ENCODE measurements around the gene PERP.

The PERP gene

GRCh38 chr6:138110229-138110628 is 3.0 kb upstream of the PERP start (continued):
- no peak for TF ChIP-seq MYNN (tag by site-specific recombination; IDR thresholded peaks at IDR 0.05; ENCODE audit: borderline replicate concordance)

- peaks cover 11% of the 10 kb centered on the region for H3K4me1 ChIP-seq (ENCODE audit: control insufficient read depth, insufficient read depth, low read length)
- ChIA-PET POLR2A (interaction anchor here (0.6 to 5.0 kb wide), 2 partner anchors 26 to 103 kb away, joined by 3 to 36 read pairs; no protein-coding TSS in a partner anchor), CTCF (interaction anchor here (0.5 to 3.1 kb wide), 30 partner anchors 8 to 1871 kb away, joined by 3 to 188 read pairs (median 3); partner anchors contain the start of gene NHSL1)
- H3K4me3 ChIP-seq (ENCODE audit: low read depth, low read length), result no peak overlapping the region
- no peak overlapping the region for H3K27ac ChIP-seq (ENCODE audit: extremely low read depth, low read depth, low read length)
- H3K36me3 ChIP-seq (ENCODE audit: control insufficient read depth in 2 of 2, insufficient read depth in 1 of 2, low read length in 2 of 2), result no peaks in the 10 kb centered on the region
- no peaks in the 10 kb centered on the region for H3K9me3 ChIP-seq (ENCODE audit: control insufficient read depth, insufficient read depth, low read depth, low read length)
- TF ChIP-seq ZNF529 (tag by site-specific recombination; IDR thresholded peaks at IDR 0.05; ENCODE audit: insufficient replicate concordance) (no peak), KLF1 (tag by site-specific recombination; IDR thresholded peaks at IDR 0.05) (no peak), REPIN1 (tag by site-specific recombination; IDR thresholded peaks at IDR 0.05; ENCODE audit: low read depth) (peak; percentile 59; the same call in 1 of the 2 replicates), ZNF514 (tag by site-specific recombination; IDR thresholded peaks at IDR 0.05) (no peak), ZNF610 (tag by site-specific recombination; IDR thresholded peaks at IDR 0.05; ENCODE audit: borderline replicate concordance) (no peak), HOXD13 (CRISPR knock-in tag; IDR thresholded peaks at IDR 0.05; ENCODE audit: borderline replicate concordance) (no peak), ZNF169 (tag by site-specific recombination; IDR thresholded peaks at IDR 0.05) (no peak), SP7 (tag by site-specific recombination; IDR thresholded peaks at IDR 0.05) (peak; percentile 51; the same call in 1 of the 2 replicates), ZNF660 (tag by site-specific recombination; IDR thresholded peaks at IDR 0.05) (0 out of 2 replicates have a peak, but pooled peaks have one; percentile 52), ZNF558 (tag by site-specific recombination; IDR thresholded peaks at IDR 0.05) (no peak), ZNF548 (tag by site-specific recombination; IDR thresholded peaks at IDR 0.05) (no peak), HOXC10 (CRISPR knock-in tag; IDR thresholded peaks at IDR 0.05) (no peak), SP3 (tag by site-specific recombination; IDR thresholded peaks at IDR 0.05) (no peak), ZNF335 (tag by site-specific recombination; conservative IDR thresholded peaks at IDR 0.05) (no peak; the same call in 1 of the 2 replicates), ZNF704 (tag by site-specific recombination; IDR thresholded peaks at IDR 0.05) (no peak), ZNF518A (tag by site-specific recombination; conservative IDR thresholded peaks at IDR 0.05; ENCODE audit: low read depth) (0 out of 2 replicates have a peak, but pooled peaks have one; percentile 12), ZNF664 (tag by site-specific recombination; IDR thresholded peaks at IDR 0.05) (peak; percentile 70), ZBTB17 (tag by site-specific recombination; IDR thresholded peaks at IDR 0.05) (peak; percentile 58), ZNF629 (tag by site-specific recombination; IDR thresholded peaks at IDR 0.05) (no peak), ZNF654 (tag by site-specific recombination; IDR thresholded peaks at IDR 0.05; ENCODE audit: low read depth) (peak; percentile 95), PRDM10 (tag by site-specific recombination; IDR thresholded peaks at IDR 0.05) (peak; percentile 91), ZNF2 (tag by site-specific recombination; IDR thresholded peaks at IDR 0.05) (no peak; the same call in 1 of the 2 replicates), ZNF24 (tag by site-specific recombination; IDR thresholded peaks at IDR 0.05) (peak; percentile 47; the same call in 1 of the 2 replicates)
These were observed 2.1 kb upstream of the PERP start for GRCh38 chr6:138109042-138109997.

All from HEK293 (cell line).